GM19043 (cell line): ENCODE measurements around the gene SUPT20HL2.
"Not testable (repeated sequence)": the region's sequence is repeated elsewhere in the genome, so short reads cannot be mapped to it uniquely, and the experiment has no call there.

Source experiments
- ATAC-seq: cut with Tn5 transposase; IDR thresholded peaks from one replicate; pipeline ENCODE4 v1.9.1; 2021; ENCODE audit warnings: low read depth; ENCODE audit not compliant: unreplicated experiment

The SUPT20HL2 gene

GRCh38 chrX:24310916-24311315 lies 3.0 kb downstream of the SUPT20HL2 start:
- ATAC-seq, result not testable (repeated sequence)

- not testable (repeated sequence) for ATAC-seq
Observed at GRCh38 chrX:24309580-24310374, 4.1 kb downstream of the SUPT20HL2 start.

GRCh38 chrX:24308803-24309202 lies 5.1 kb downstream of the SUPT20HL2 start:
- not testable (repeated sequence) for ATAC-seq

GRCh38 chrX:24306440-24306839 lies 7.4 kb downstream of the SUPT20HL2 start:
- ATAC-seq, result no peak

- no peak for ATAC-seq
Observed at GRCh38 chrX:24305905-24306304, 8.0 kb downstream of the SUPT20HL2 start.

GRCh38 chrX:24301806-24302205 lies 12.1 kb downstream of the SUPT20HL2 start:
- no peak for ATAC-seq

GRCh38 chrX:24301060-24301459 lies 12.8 kb downstream of the SUPT20HL2 start:
- ATAC-seq, result no peak

GRCh38 chrX:24298191-24298590 lies 15.7 kb downstream of the SUPT20HL2 start:
- no peak for ATAC-seq

- ATAC-seq, result no peak
Observed at GRCh38 chrX:24294619-24295018, 19.2 kb downstream of the SUPT20HL2 start.

- ATAC-seq, result no peak
Observed at GRCh38 chrX:24293412-24293811, 20.5 kb downstream of the SUPT20HL2 start.

GRCh38 chrX:24292353-24292752 lies 21.5 kb downstream of the SUPT20HL2 start:
- ATAC-seq, result no peak

- no peak for ATAC-seq
Observed at GRCh38 chrX:24285082-24285481, 28.8 kb downstream of the SUPT20HL2 start.

- no peak for ATAC-seq
Observed at GRCh38 chrX:24283127-24283794, 30.6 kb downstream of the SUPT20HL2 start.

- no peak for ATAC-seq
Observed at GRCh38 chrX:24282381-24283126, 31.3 kb downstream of the SUPT20HL2 start.

GRCh38 chrX:24277405-24277804 lies 36.5 kb downstream of the SUPT20HL2 start:
- no peak for ATAC-seq

GRCh38 chrX:24276015-24276414 lies 37.9 kb downstream of the SUPT20HL2 start:
- ATAC-seq, result no peak

GRCh38 chrX:24271262-24271661 lies 42.6 kb downstream of the SUPT20HL2 start:
- no peak for ATAC-seq

- ATAC-seq, result no peak
Observed at GRCh38 chrX:24268786-24269185, 45.1 kb downstream of the SUPT20HL2 start.

- ATAC-seq, result no peak
Observed at GRCh38 chrX:24266996-24267395, 46.9 kb downstream of the SUPT20HL2 start.

- ATAC-seq, result no peak
Observed at GRCh38 chrX:24264383-24264782, 49.5 kb downstream of the SUPT20HL2 start.

- no peak for ATAC-seq
Observed at GRCh38 chrX:24262309-24262708, 51.6 kb downstream of the SUPT20HL2 start.
